ENCODE measurements around the gene TMEM270. TPM values are rescaled to one million over a fixed set of nuclear protein-coding genes. Genes with fewer than 3 reads are reported as not detected.
A peak's percentile ranks its signal among the peaks of the same experiment; 100 is the strongest.

The TMEM270 gene
- total RNA-seq, 6 donors from 2014 or later: not detected

DNA sequence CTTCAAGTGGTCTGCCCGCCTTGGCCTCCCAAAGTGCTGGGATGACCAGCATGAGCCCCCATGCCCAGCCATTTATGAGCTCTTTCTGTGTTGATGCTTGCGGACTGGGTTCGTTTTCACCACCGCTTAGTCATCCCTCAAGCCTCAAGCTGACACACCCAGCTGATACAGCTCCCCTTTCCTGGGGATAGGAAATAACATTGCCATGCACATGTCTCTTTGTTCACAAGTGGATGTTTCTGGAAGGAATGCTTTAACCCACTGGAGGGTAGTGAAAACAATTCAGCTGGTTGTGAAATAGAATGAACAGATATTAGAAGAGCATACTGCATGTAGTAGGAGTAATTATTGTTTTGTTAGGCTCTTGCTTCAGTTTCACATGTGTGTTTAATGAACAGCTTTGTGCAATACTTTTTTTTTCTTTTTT is 10.2 kb upstream of the TMEM270 start:
- ATAC-seq (ENCODE audit: low FRiP score in 2 of 2): peak; percentile 66 to 86
- Histone ChIP-seq H3K36me3 (no peaks in the 10 kb centered on the region), H3K27me3 (no peaks in the 10 kb centered on the region), H3K27ac (peak overlapping the region; percentile 69 to 85 (median 74)), H3K9me3 (no peaks in the 10 kb centered on the region), H3K4me3 (no peak overlapping the region), H3K4me1 (peaks cover 15 to 24% (median 22%) of the 10 kb centered on the region in 4 donors)
- no peak for DNase-seq
- TF ChIP-seq EP300 (IDR thresholded peaks at IDR 0.05): peak in 1 of 4 donors; percentile 24
- peak in 1 of 2 donors; percentile 64 for TF ChIP-seq POLR2AphosphoS5 (IDR thresholded peaks at IDR 0.05)
- no peak for TF ChIP-seq CTCF (IDR thresholded peaks at IDR 0.05)
- TF ChIP-seq POLR2A (IDR thresholded peaks at IDR 0.05): no peak
- 50 to 57% methylated on average over 4 of the region's 4 CpGs for WGBS, 2 donors

DNA sequence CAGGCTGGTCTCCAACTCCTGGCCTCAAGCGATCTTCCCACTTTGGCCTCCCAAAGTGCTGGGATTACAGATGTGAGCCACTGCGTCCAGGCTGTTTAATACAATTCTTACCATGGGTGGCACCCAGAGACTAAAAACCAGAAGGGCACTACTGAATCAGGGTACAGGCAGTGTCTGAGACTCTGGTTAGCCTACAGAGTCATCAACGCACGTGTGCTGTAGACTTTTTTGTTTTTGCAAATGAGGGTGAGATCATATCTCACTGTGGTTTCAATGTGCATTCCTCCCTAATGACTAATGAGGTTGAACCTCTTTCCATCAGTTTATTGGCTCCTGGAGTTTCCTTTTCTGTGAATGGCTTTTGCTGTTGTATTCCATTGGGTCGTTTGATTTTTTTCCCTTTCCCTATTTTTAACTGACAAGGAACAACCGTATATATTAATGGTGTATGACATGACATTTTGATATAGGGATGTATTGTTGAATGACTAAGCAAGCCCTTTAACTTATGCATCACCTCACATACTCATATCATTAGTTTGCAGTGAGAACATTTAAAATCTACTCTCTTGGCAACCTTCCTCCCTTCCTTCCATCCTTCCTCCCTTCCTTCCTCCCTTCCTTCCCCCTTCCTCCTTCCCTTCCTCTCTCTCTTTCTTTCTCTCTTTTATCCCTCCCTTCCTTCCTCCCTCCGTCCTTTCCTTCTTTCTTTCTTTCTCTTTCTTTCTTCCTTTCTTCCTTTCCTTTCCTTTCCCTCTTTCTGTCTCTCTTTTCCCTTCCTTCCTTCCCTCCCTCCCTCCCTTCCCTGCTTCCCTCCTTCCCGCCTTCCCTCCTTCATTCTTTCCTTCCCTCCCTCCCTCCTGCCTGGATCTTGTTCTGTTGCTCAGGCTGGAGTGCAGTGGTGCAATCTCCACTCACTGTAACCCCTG is 9.3 kb upstream of the TMEM270 start:
- Histone ChIP-seq H3K36me3 (no peaks in the 10 kb centered on the region), H3K9me3 (no peaks in the 10 kb centered on the region), H3K4me1 (peaks cover 16 to 25% (median 23%) of the 10 kb centered on the region in 4 donors), H3K27me3 (no peaks in the 10 kb centered on the region), H3K27ac (peak overlapping the region; percentile 69 to 85 (median 74)), H3K4me3 (no peak overlapping the region)
- 38 to 44% methylated on average over 7 of the region's 8 CpGs for WGBS, 2 donors
- no peak for DNase-seq
- TF ChIP-seq POLR2A (IDR thresholded peaks at IDR 0.05): no peak
- peak in 1 of 4 donors; percentile 25 for TF ChIP-seq EP300 (IDR thresholded peaks at IDR 0.05)
- TF ChIP-seq POLR2AphosphoS5 (IDR thresholded peaks at IDR 0.05): peak; percentile 9 to 44
- peak; percentile 81 to 86 for ATAC-seq (ENCODE audit: low FRiP score in 2 of 2)

GRCh38 chr7:73852500-73852899 is 8.5 kb upstream of the TMEM270 start:
- Histone ChIP-seq H3K27ac (no peak overlapping the region), H3K36me3 (no peaks in the 10 kb centered on the region), H3K4me1 (peaks cover 16 to 25% (median 23%) of the 10 kb centered on the region in 4 donors), H3K9me3 (no peaks in the 10 kb centered on the region), H3K27me3 (no peaks in the 10 kb centered on the region), H3K4me3 (no peak overlapping the region)
- ATAC-seq (ENCODE audit: low FRiP score in 2 of 2) (no peak), DNase-seq (peak in 1 of 2 donors; percentile 43)
- TF ChIP-seq EP300 (IDR thresholded peaks at IDR 0.05) (no peak), POLR2A (IDR thresholded peaks at IDR 0.05) (no peak), POLR2AphosphoS5 (IDR thresholded peaks at IDR 0.05) (no peak), CTCF (IDR thresholded peaks at IDR 0.05) (no peak)
- 75 to 86% methylated on average over 5 of the region's 5 CpGs for WGBS, 2 donors

DNA sequence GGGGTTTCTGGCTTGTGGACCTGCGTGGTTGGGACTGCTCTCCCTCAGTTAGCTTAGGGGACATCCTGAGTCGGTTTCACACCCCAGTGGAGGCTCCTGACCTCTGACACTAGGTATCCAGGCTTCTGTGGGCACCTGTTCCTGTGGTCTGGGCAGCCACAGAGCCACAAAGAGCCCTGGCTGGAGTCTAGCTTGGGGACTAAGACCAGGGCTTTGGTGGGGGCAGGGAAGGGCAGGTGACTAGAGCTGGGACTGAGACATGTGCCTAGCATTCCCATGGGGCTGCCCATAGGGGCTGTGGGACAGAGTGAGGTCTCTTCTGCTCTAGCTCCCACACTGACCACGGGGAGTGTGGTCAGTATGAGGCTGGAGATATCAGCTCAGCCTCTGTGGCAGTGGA is 4.0 kb upstream of the TMEM270 start:
- Histone ChIP-seq H3K4me3 (no peak overlapping the region), H3K9me3 (no peaks in the 10 kb centered on the region), H3K36me3 (no peaks in the 10 kb centered on the region), H3K4me1 (peaks cover 4 to 9% (median 8%) of the 10 kb centered on the region in 4 donors), H3K27me3 (no peaks in the 10 kb centered on the region), H3K27ac (no peak overlapping the region)
- WGBS, 2 donors: 49 to 58% methylated on average over 3 of the region's 3 CpGs
- no peak for DNase-seq
- TF ChIP-seq CTCF (IDR thresholded peaks at IDR 0.05): no peak
- TF ChIP-seq EP300 (IDR thresholded peaks at IDR 0.05): no peak
- no peak for TF ChIP-seq POLR2AphosphoS5 (IDR thresholded peaks at IDR 0.05)
- TF ChIP-seq POLR2A (IDR thresholded peaks at IDR 0.05): no peak
- no peak for ATAC-seq (ENCODE audit: low FRiP score in 2 of 2)

DNA sequence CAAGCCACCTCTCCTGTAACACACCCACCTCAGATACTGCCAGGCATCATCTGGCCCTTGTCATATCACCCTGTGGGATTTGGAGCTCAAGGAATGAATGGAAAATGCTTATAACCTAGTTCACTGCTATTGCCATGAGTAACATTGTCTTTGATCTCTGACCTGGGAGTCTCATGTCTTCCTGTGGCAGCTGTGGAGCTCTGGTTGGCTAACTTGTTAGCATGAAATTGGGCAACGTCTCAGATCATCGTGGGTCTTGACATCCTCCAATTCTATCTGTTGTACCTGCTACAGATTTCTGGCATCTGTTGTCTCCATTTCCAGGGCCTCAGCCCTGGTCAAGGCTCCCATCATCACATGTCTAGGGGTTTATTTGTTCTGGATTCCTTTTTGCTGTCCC is 2.2 kb upstream of the TMEM270 start:
- no peak overlapping the region for H3K4me3 ChIP-seq
- no peaks in the 10 kb centered on the region for H3K9me3 ChIP-seq
- no peak for TF ChIP-seq CTCF (IDR thresholded peaks at IDR 0.05)
- no peak for TF ChIP-seq POLR2AphosphoS5 (IDR thresholded peaks at IDR 0.05)
- no peak for TF ChIP-seq POLR2A (IDR thresholded peaks at IDR 0.05)
- no peak for TF ChIP-seq EP300 (IDR thresholded peaks at IDR 0.05)
- no peak overlapping the region for H3K27ac ChIP-seq
- ATAC-seq (ENCODE audit: low FRiP score in 2 of 2) (no peak), DNase-seq (no peak)
- H3K36me3 ChIP-seq: no peaks in the 10 kb centered on the region
- H3K27me3 ChIP-seq: no peaks in the 10 kb centered on the region
- peaks cover 3 to 9% (median 4%) of the 10 kb centered on the region in 4 donors for H3K4me1 ChIP-seq
- 53 to 70% methylated on average over 2 of the region's 2 CpGs for WGBS, 2 donors
